ENCODE data around the gene ADA. TPM values are rescaled to one million over a fixed set of nuclear protein-coding genes. Genes with fewer than 3 reads are reported as not detected.

ADA gene
- total and polyA plus RNA-seq, 2 of the 4 experiments (the other 2 are of a cell fraction), result 8.1 to 11.0 TPM

DNA sequence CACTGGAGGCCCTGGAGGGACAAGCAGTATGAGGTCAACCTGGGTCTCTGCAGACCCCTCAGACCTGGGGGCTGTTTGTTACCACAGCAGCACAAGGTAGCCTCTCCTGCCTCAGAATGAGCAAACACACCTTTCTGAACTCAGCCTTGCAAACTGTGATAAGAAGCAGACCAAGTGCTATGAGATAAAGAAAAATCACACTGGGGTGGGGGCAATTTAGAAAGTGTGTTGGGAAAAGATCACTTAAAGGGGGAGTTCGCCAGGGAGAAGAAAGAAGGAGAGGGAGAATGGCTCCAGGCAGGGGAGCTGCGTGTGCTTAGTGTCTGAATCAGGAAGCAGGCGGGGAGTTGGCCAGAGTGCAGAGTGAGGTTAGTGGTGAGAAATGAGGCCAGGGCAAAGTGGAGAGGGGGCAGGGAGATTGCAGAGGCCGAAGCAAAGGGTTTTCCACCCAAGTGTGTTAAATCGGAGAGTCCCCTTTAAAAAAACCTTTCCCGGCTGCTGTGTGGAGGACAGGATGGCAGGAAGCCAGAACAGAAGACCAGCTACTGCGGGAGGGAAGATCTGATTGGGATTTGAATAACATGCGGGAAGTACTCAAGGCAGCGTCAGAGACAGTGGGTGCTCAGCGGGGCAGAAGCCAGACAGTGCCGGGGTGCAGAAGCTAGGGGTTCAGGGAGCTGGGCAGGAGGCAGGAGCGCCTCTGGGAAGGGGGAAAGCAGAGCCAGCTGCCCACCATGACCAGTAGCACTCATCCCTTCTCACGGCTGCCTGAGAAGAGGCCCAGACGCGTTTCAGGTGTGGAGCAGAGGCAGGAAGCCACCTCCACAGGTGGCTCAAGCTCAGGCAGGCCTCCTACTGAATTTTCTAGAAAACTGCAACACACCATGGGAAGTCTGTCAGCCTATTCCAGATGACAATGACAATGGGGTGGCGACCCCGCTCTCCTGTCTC, 9.0 kb downstream of the ADA start:
- Histone ChIP-seq H3K18ac (ENCODE audit: low read depth, low read length) (peak overlapping the region; percentile 25), H3K4ac (ENCODE audit: low read depth, low read length) (peak overlapping the region; percentile 69), H3K9me1 (ENCODE audit: insufficient read depth, low read length) (peaks cover 16% of the 10 kb centered on the region; the same call in 1 of the 2 replicates), H4K91ac (ENCODE audit: insufficient read depth, low read depth, low read length) (peak overlapping the region; percentile 73; the same call in 1 of the 2 replicates), H4K20me1 (ENCODE audit: insufficient read depth, low read length) (no peaks in the 10 kb centered on the region), H2AK9ac (replicated peaks; ENCODE audit: low read depth, low read length, poor library complexity) (peak overlapping the region; percentile 73), H3K9me3 (ENCODE audit: control insufficient read depth, insufficient read depth, low read length) (peaks cover 4% of the 10 kb centered on the region), H4K8ac (ENCODE audit: low read depth in 2 of 2, low read length in 2 of 2) (peak overlapping the region; percentile 69 to 86), H2BK120ac (ENCODE audit: low read depth, low read length) (peak overlapping the region; percentile 80), H4K5ac (ENCODE audit: low read depth, low read length) (peak overlapping the region; percentile 80), H3K27ac (ENCODE audit: insufficient read depth, low read length) (peak overlapping the region; percentile 15), H3K4me3 (ENCODE audit: insufficient read depth, low read depth, low read length) (no peak overlapping the region), H3K36me3 (ENCODE audit: control insufficient read depth, insufficient read depth, low read length) (no peaks in the 10 kb centered on the region), H3K14ac (replicated peaks; ENCODE audit: low read depth, low read length) (peak overlapping the region; percentile 70), H2AFZ (replicated peaks; ENCODE audit: low read length, poor library complexity) (peak overlapping the region; percentile 85), H2BK20ac (ENCODE audit: low read depth, low read length) (peak overlapping the region; percentile 86), H3K4me2 (ENCODE audit: low read depth, low read length) (peak overlapping the region; percentile 28), H3K9ac (ENCODE audit: low read depth, low read length) (peak overlapping the region; percentile 15), H3K56ac (ENCODE audit: extremely low read depth, insufficient read depth, low read length) (no peak overlapping the region), H3K23ac (ENCODE audit: low read depth, low read length) (peak overlapping the region; percentile 79), H2BK5ac (ENCODE audit: low read depth, low read length, poor library complexity, severe bottlenecking) (peak overlapping the region; percentile 41), H3K27me3 (ENCODE audit: control insufficient read depth, insufficient read depth, low read length) (no peaks in the 10 kb centered on the region), H2AK5ac (ENCODE audit: low read depth, low read length) (peak overlapping the region; percentile 76; the same call in 1 of the 2 replicates), H3K79me1 (ENCODE audit: low read depth in 1 of 2, low read length in 2 of 2) (peaks cover 3 to 11% of the 10 kb centered on the region in 2 experiments; a peak in 2 of 4 replicates), H3K4me1 (ENCODE audit: control insufficient read depth, insufficient read depth, low read length) (peaks cover 28% of the 10 kb centered on the region), H2BK15ac (ENCODE audit: low read depth, low read length) (peak overlapping the region; percentile 97; the same call in 2 of the 3 replicates)
- DNase-seq, result peak; percentile 82
- in situ Hi-C loops (cut with MboI; ENCODE audit: low sequenced_read_pairs), result no loop called here
- intact Hi-C loops (cut with micrococcal nuclease), result no loop called here
- WGBS, 2 experiments (ENCODE audit: extremely low coverage in 2 of 2, insufficient read length in 1 of 2), result 20% methylated on average over 1 of the region's 17 CpGs; no CpG with 5 or more reads in 1 of the 2 experiments
- ChIA-PET POLR2A (ENCODE audit: unreplicated experiment) (interaction anchor here (0.6 kb wide), 1 partner anchor 119 kb away, joined by 3 read pairs; no protein-coding TSS in a partner anchor), CTCF (no interaction called here)
- ATAC-seq (ENCODE audit: low read depth), result peak; percentile 80
- TF ChIP-seq, protein P1, sequence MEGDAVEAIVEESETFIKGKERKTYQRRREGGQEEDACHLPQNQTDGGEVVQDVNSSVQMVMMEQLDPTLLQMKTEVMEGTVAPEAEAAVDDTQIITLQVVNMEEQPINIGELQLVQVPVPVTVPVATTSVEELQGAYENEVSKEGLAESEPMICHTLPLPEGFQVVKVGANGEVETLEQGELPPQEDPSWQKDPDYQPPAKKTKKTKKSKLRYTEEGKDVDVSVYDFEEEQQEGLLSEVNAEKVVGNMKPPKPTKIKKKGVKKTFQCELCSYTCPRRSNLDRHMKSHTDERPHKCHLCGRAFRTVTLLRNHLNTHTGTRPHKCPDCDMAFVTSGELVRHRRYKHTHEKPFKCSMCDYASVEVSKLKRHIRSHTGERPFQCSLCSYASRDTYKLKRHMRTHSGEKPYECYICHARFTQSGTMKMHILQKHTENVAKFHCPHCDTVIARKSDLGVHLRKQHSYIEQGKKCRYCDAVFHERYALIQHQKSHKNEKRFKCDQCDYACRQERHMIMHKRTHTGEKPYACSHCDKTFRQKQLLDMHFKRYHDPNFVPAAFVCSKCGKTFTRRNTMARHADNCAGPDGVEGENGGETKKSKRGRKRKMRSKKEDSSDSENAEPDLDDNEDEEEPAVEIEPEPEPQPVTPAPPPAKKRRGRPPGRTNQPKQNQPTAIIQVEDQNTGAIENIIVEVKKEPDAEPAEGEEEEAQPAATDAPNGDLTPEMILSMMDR (conservative IDR thresholded peaks at IDR 0.05; ENCODE audit: low read depth, low read length), result no peak
- TF ChIP-seq MAZ (IDR thresholded peaks at IDR 0.05; ENCODE audit: borderline replicate concordance, low read depth, low read length) (peak; percentile 56), CHD1 (IDR thresholded peaks at IDR 0.05; ENCODE audit: low read depth, low read length) (0 out of 2 replicates have a peak, but pooled peaks have one; percentile 6)
- BruUV-seq (replicated peaks), result no TSS peak
- dilution Hi-C loops (cut with HindIII; ENCODE audit: low sequenced_read_pairs, unreplicated experiment), result no loop called here
